ENCODE measurements around the gene AXL.
"Not testable (repeated sequence)": the region's sequence is repeated elsewhere in the genome, so short reads cannot be mapped to it uniquely, and the experiment has no call there.

AXL gene

DNA sequence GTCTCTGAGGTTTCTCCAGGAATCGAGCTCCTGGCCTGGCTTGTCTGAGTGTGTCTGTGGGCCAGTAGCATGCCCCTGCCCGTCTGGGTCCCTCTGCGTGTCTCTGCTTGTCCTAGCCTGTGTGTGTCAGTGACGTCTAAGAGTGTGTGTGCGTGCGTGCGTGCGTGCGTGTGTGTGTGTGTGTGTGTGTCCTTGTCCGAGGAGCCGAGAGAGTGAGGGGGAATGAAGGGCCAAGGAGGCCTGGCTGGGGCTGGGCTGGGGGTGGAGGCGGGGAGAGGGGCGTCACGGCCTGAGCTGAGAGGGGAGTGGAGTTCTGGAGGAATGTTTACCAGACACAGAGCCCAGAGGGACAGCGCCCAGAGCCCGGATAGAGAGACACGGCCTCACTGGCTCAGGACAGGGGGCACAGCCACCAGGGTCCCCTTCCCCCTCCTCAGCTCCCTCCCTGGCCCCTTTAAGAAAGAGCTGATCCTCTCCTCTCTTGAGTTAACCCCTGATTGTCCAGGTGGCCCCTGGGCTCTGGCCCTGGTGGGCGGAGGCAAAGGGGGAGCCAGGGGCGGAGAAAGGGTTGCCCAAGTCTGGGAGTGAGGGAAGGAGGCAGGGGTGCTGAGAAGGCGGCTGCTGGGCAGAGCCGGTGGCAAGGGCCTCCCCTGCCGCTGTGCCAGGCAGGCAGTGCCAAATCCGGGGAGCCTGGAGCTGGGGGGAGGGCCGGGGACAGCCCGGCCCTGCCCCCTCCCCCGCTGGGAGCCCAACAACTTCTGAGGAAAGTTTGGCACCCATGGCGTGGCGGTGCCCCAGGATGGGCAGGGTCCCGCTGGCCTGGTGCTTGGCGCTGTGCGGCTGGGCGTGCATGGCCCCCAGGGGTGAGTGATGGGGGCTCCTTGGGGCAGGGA, at the start of gene AXL:
Gene AXL (plus strand): TSS at position 609 of the 893 bp plus-strand sequence. CDS start 170 bp downstream, at position 779.
- DNase-seq (ENCODE audit: low read depth): no peak

GRCh38 chr19:41172297-41173164, 46.5 kb upstream of the AXL start:
- DNase-seq (ENCODE audit: low read depth): no peak

GRCh38 chr19:41174297-41174928, 44.6 kb upstream of the AXL start:
- DNase-seq (ENCODE audit: low read depth): no peak

DNA sequence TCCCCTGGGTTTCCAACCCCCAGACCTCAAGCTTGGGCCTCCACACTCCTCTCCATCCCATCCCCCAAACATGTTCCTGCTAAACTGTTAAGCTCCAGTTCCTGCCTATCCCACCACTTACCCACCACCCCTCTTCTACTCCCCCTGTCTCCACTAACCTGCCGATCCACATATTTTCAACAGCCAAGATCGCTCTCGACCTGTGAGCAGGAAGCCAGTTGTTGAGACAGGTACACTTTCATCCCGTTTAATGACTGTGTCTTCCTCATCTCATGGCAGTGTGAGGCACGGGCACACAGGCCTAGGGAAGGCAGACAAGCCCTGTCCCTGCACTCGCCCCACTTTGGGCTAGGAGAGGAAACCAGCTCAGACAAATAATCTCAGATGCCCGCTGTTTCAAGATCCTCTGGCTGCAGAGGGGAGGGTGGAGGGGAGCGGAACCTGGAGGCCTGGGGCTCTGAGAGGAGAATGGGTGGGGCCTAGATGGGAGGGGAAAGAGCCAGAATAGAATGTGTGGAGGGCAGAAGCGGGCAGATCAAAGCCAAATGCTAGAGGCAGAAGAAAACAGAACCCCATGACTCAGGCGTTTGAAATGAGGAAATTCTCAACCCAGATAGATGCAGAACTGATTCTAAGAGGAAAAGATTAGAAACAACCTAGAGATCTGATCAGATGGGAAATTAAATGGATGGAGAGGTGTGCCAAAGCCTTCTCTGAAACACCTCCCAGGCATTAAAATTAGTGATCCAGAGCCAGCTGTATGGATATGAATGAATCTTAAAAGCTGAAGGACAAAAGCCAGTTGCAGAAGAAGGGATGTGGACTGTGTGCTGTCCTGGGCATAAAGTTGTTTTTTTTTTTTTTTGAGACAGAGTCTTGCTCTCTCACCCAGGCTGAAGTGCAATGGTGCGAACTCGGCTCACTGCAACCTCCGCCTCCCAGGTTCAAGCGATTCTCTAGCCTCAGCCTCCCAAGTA, 42.9 kb upstream of the AXL start:
- DNase-seq (ENCODE audit: low read depth): peak; percentile 26

- DNase-seq (ENCODE audit: low read depth): not testable (repeated sequence)
These were observed 38.9 kb upstream of the AXL start for GRCh38 chr19:41180173-41180572.

- DNase-seq (ENCODE audit: low read depth): no peak
These were observed 31.8 kb upstream of the AXL start for GRCh38 chr19:41186971-41187883.

DNA sequence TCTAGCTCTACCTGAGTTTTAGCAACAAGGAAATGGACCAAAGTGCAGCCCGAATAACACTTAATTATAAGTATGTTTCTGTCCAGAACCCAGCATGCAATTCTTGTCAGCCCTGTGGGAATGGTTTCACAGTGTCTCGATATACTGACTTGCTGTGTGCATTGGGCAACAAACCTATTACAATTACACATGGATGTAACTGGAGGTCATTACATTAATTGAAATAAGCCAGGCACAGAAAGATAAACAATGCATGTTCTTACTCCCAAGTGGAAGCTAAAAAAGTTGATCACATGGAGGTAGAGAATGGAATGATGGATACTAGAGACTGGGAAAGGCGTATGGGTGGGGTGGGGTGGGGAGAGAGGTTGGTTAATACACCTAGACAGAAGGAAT, 31.1 kb upstream of the AXL start:
- DNase-seq (ENCODE audit: low read depth): no peak

DNA sequence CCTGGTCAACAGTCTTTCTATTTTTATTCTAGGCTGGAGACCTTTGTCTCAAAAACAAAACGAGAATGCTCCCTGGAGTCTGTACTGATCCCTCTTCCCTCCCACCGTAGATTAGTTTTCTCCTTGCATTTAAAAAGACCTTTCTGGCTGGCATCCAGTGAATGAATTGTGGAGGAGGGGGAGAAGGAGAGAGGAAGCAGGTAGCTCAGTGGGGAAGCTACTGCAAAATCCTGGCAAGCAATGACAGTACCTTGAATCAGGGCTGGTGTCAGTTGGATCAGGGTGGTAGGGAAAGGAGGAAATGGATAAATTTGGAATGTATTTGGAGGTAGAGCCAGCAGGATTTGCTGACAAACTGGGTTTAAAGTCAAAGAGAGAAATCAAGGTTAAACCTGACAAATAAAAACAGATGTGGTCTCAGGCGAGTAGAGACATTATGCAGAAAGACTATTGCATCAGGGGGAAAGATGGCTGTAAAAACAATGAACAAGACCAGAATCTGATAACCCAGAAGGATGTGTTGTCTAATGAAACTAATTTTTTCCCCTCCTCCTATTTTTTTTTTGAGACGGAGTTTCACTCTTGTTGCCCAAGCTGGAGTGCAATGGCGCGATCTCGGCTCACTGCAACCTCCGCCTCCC, 29.5 kb upstream of the AXL start:
- DNase-seq (ENCODE audit: low read depth): no peak

GRCh38 chr19:41192574-41193429, 26.2 kb upstream of the AXL start, which contains the start of gene CYP2S1:
CYP2S1 (plus strand) TSS chr19:41193219; CDS start chr19:41193265, 46 bp downstream.
- DNase-seq (ENCODE audit: low read depth): no peak

DNA sequence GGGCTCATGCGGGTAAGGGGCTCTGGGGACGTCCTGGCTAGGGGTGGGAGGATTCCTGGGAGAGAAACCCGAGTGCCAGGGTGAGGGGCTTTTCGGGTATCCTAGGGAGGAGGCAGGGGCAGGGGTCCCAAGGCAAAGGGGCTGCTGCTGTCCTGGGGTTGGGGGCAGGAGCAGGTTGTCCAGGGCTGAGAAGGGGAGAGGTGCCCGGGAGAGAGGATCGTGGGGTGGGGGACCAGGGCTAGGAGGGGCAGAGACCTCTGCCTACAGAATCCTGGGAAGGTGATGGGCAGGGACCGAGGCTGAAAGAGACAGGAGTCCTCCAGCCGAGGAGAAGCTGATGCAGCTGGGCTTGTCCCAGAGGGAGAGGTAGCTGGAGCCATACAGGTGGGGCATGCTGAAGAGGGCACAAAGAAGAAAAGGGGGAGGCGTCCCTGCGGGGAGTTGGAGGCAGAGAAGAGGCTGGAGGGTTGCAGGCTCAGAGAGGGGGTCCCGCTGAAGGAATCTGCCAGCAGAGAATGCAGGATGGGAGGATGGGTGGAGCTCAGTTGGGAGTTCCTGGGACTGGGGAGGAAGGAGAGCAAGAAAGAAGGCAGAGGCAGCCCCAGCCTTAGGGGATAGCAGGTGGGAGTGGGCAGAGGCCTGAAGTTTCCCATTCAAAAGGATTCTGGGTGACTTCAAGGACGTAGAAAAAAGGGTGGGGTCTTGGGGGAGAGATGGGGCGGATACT, 25.4 kb upstream of the AXL start:
- no peak for DNase-seq (ENCODE audit: low read depth)

- no peak for DNase-seq (ENCODE audit: low read depth)
These were observed 24.9 kb upstream of the AXL start for GRCh38 chr19:41194157-41194552.

DNA sequence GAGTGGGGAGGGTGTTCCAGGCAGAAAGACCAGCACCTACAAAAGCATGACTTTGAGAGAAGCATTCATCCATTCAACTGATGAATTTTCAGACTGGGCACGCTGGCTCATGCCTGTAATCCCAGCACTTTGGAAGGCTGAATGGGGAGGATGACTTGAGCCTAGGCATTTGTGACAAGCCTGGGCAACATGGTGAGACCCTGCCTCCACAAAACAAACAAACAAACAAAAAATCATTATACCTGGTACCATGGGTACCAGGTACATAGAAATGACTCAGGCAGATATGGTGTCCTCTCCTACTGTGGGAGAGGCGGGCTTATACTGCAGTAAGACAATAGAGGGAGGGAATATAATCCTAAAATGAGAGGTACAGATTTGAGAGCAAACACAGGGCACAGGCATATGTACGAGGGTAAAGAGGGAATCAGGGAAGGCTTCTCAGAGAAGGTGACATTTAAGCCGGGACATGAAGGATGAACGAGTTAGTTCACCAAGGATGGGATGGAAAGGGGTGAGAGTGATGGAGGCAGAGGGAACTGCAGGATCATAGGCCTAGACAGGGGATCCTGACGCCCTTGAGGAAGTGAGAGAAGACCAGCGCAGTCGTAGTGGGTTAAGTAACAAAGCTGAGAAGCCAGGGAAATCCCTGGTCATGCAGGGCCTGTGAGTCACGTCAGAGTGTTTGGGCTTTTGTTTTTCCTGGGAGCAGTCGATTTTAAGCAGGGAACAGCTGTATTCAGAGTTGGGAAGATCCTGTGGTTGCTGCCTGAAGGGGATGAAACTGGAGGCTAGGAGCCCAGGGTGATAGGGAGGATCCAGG, 23.1 kb upstream of the AXL start:
- DNase-seq (ENCODE audit: low read depth): no peak

DNA sequence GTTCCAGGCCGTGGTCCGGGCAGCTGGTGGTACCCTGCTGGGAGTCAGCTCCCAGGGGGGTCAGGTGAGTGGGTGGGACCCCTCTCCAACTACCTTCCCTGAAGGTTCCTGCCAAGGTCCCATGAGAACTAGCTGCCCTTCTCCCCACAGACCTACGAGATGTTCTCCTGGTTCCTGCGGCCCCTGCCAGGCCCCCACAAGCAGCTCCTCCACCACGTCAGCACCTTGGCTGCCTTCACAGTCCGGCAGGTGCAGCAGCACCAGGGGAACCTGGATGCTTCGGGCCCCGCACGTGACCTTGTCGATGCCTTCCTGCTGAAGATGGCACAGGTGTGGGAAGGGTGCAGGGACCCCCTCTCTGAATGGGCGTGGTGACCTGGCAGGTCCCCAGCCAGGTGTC, 20.5 kb upstream of the AXL start:
- DNase-seq (ENCODE audit: low read depth): no peak

DNA sequence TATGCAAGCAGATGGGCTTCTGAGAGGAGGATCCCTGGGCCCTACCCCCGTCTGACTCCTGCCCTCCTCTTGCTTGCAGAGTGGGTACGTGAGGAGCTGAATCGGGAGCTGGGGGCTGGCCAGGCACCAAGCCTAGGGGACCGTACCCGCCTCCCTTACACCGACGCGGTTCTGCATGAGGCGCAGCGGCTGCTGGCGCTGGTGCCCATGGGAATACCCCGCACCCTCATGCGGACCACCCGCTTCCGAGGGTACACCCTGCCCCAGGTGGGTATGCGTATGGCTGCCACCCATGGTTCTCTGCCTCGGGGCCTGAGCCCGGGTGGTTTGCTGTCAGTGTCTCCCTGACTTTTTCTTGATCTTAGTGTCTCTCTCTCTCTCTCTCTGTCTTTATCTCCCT, 15.7 kb upstream of the AXL start:
- DNase-seq (ENCODE audit: low read depth): no peak

DNA sequence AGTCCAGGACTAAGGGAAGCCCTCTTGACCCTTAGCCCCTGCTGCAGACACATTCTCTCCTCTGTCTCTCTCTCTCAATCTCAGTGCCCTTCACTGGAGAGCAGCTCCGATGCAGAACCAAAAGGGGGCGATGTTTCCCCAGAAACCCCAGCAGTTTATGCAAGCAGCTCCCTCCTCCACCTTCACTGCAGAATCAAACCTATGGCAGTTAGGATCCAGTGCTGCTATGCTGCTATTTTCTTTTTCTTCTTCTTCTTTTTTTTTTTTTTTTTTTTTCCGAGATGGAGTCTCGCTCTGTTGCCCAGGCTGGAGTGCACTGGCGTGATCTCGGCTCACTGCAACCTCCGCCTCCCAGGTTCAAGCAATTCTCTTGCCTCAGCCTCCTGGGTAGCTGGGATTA, 14.7 kb upstream of the AXL start:
- peak; percentile 78 for DNase-seq (ENCODE audit: low read depth)

DNA sequence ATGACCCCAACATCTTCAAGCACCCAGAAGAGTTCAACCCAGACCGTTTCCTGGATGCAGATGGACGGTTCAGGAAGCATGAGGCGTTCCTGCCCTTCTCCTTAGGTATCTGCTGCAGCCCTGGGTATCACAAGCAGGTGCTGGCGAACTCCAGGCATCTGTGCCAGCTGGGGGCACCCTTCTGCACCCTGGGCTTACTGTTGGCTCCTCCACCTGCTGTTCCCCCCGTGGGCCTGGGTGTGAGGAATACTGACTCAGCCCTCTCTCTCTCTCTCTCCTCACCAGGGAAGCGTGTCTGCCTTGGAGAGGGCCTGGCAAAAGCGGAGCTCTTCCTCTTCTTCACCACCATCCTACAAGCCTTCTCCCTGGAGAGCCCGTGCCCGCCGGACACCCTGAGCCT, 13.0 kb upstream of the AXL start:
- no peak for DNase-seq (ENCODE audit: low read depth)

GRCh38 chr19:41206456-41206855, 12.6 kb upstream of the AXL start:
- no peak for DNase-seq (ENCODE audit: low read depth)

Data from activated T-cell treated with anti-CD3 and anti-CD28 coated beads for 24 hours (primary cell).